Endodermal cell (in vitro differentiated cells): Measurements from ENCODE around the gene TMX1. TPM values are rescaled to one million over a fixed set of nuclear protein-coding genes. Genes with fewer than 3 reads are reported as not detected.
"Not testable (repeated sequence)": the region's sequence is repeated elsewhere in the genome, so short reads cannot be mapped to it uniquely, and the experiment has no call there.

Experiments used
- DNase-seq: peaks from one replicate; pipeline ENCODE4 v3.0.0-alpha.2; 2017
- H3K27ac ChIP-seq: 2 replicates; pipeline ENCODE4 v1.5.1; 2013; ENCODE audit warnings: mild to moderate bottlenecking, low read depth, low read length, moderate library complexity
- H3K27me3 ChIP-seq: 2 replicates; pipeline ENCODE4 v1.6.1; 2013; ENCODE audit warnings: mild to moderate bottlenecking, low read length, moderate library complexity; ENCODE audit not compliant: insufficient read depth, control insufficient read depth, poor library complexity, severe bottlenecking
- H3K36me3 ChIP-seq: 2 replicates; pipeline ENCODE4 v1.7.0; 2013; ENCODE audit warnings: mild to moderate bottlenecking, low read length, moderate library complexity; ENCODE audit not compliant: control insufficient read depth, insufficient read depth
- H3K4me1 ChIP-seq: one replicate; pipeline ENCODE4 v1.7.0; 2013; ENCODE audit warnings: low read length; ENCODE audit not compliant: control insufficient read depth, insufficient read depth
- H3K4me3 ChIP-seq: 2 replicates; pipeline ENCODE4 v1.5.1; 2013; ENCODE audit warnings: mild to moderate bottlenecking, low read length, moderate library complexity
- H3K9ac ChIP-seq: 2 replicates; pipeline ENCODE4 v1.6.1; 2013; ENCODE audit warnings: mild to moderate bottlenecking, low read length, moderate library complexity; ENCODE audit not compliant: poor library complexity, severe bottlenecking; ENCODE audit errors: extremely low read depth
- H3K9me3 ChIP-seq: 2 replicates; pipeline ENCODE4 v1.6.1; 2013; ENCODE audit warnings: mild to moderate bottlenecking, low read length, moderate library complexity; ENCODE audit not compliant: control insufficient read depth
- H3K27ac Mint-ChIP-seq: 2 replicates; pipeline ENCODE4 v1.8.0; 2020; ENCODE audit warnings: mixed read lengths
- H3K27me3 Mint-ChIP-seq: 2 replicates; pipeline ENCODE4 v1.8.0; 2021; ENCODE audit warnings: mild to moderate bottlenecking, mixed read lengths; ENCODE audit not compliant: insufficient read depth
- H3K36me3 Mint-ChIP-seq: 2 replicates; pipeline ENCODE4 v1.8.0; 2020; ENCODE audit warnings: low read depth, mixed read lengths
- H3K4me1 Mint-ChIP-seq: 2 replicates; pipeline ENCODE4 v1.8.0; 2020; ENCODE audit warnings: mixed read lengths
- H3K4me3 Mint-ChIP-seq: 2 replicates; pipeline ENCODE4 v1.8.0; 2020; ENCODE audit warnings: mild to moderate bottlenecking, moderate library complexity, mixed read lengths
- H3K9me3 Mint-ChIP-seq: 2 replicates; pipeline ENCODE4 v1.8.0; 2020; ENCODE audit warnings: mild to moderate bottlenecking, mixed read lengths
- WGBS, 2 experiments: methylation state at CpG; one replicate each; pipeline versions ENCODE4 v1.1.5 to v1.1.7; 2013; ENCODE audit warnings: missing lambda C conversion rate in 2 of 2, mixed read lengths in 1 of 2; ENCODE audit not compliant: insufficient coverage in 1 of 2, insufficient read length in 1 of 2; 5-methylcytosine and 5-hydroxymethylcytosine counted together
- total RNA-seq, 2 donors: library from RNA; stranded (reverse); fragmentation: NEBNext Ultra II Directional in 1 of 2; extraction: Animal tissue kit (Norgen Biotek cat#: 25700) in 1 of 2; gene quantifications; 2 replicates in 1 of 2; 3 replicates in 1 of 2; pipeline ENCODE4 v1.2.1, GENCODE V29; 2021
- TF ChIP-seq, protein P1 (sequence below): fragments of 200-600 bp; sonication (generic); conservative IDR thresholded peaks from 2 replicates; pipeline ENCODE4 v1.5.0; 2021; ENCODE audit warnings: antibody characterized with exemption, mild to moderate bottlenecking

TMX1 gene
- total RNA-seq, 2 donors from 2014 or later, result 28.8 to 36.1 TPM

DNA sequence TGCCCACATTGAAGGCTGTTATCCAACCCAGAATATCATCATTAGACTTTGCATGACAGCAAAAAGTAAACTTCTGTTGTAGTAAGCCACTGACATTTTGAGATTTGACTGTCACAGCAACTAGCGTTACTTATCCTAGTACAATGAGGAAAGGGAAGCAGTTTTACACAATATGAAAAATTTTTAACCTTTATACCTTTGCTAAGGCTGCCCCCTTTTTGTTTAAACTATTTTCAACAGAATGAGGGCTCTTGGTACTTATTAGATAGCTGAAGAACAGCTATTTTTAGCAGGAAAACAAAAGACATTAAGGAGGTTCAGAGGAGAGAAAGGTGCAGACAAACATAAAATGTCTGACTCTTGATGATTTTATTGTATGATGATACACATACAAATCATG lies 23.4 kb upstream of the TMX1 start:
- no peaks in the 10 kb centered on the region for H3K27me3 Mint-ChIP-seq
- H3K4me3 ChIP-seq, result no peak overlapping the region
- peaks cover 7% of the 10 kb centered on the region for H3K4me1 Mint-ChIP-seq
- no peaks in the 10 kb centered on the region for H3K27me3 ChIP-seq
- no peaks in the 10 kb centered on the region for H3K36me3 ChIP-seq
- H3K27ac Mint-ChIP-seq, result no peak overlapping the region
- H3K9me3 Mint-ChIP-seq, result peaks cover 7% of the 10 kb centered on the region
- H3K9ac ChIP-seq, result no peak overlapping the region
- H3K4me1 ChIP-seq, result no peaks in the 10 kb centered on the region
- TF ChIP-seq, protein P1, sequence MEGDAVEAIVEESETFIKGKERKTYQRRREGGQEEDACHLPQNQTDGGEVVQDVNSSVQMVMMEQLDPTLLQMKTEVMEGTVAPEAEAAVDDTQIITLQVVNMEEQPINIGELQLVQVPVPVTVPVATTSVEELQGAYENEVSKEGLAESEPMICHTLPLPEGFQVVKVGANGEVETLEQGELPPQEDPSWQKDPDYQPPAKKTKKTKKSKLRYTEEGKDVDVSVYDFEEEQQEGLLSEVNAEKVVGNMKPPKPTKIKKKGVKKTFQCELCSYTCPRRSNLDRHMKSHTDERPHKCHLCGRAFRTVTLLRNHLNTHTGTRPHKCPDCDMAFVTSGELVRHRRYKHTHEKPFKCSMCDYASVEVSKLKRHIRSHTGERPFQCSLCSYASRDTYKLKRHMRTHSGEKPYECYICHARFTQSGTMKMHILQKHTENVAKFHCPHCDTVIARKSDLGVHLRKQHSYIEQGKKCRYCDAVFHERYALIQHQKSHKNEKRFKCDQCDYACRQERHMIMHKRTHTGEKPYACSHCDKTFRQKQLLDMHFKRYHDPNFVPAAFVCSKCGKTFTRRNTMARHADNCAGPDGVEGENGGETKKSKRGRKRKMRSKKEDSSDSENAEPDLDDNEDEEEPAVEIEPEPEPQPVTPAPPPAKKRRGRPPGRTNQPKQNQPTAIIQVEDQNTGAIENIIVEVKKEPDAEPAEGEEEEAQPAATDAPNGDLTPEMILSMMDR, result no peak
- H3K4me3 Mint-ChIP-seq, result no peak overlapping the region
- no peaks in the 10 kb centered on the region for H3K9me3 ChIP-seq
- no peak for DNase-seq
- no peak overlapping the region for H3K27ac ChIP-seq
- WGBS, 2 experiments, result 88 to 100% methylated on average over 1 of the region's 1 CpG
- no peaks in the 10 kb centered on the region for H3K36me3 Mint-ChIP-seq

DNA sequence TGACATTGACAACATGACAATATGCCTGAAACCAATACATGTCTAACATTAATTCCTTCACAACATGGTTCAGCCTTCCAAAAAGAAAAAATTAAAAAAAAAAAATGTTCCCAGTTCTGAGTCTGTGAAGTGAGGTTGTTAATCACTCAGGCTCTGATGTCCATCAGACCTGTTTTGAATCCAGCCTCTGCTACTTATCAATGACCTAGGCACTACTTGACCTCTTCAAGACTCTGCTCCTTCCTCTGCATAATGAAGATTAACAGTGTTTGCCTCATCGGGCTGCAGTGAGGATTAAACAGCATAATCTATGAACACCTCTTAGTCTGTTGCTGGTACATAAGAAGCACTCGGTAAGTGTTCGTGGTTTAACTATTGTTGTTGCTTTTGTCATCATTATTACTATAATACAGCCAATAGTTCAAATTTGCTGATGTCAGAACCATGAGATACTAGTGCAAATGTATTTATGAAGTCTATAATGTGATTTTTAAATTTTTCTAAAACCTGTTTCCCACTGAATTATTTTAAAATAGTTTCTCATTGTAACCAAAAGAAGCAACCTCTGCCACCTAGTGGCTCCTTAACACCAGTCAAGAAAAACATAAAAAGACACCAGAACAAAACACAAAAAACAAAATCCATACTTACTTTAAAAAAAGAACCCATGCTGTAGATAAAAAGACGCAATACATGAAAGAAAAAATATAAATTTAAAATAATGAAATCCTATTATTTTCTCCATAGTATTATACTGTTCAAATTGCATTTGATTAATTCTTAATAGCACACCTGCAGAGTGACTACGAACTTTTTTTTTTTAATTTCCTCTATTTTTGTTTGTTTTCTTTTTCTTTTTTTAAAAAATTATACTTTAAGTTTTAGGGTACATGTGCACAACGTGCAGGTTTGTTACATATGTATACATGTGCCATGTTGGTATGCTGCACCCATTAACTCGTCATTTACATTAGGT lies 20.3 kb upstream of the TMX1 start:
- Histone ChIP-seq H3K4me1 (no peaks in the 10 kb centered on the region), H3K36me3 (no peaks in the 10 kb centered on the region), H3K9ac (no peak overlapping the region), H3K27me3 (no peaks in the 10 kb centered on the region), H3K27ac (no peak overlapping the region), H3K9me3 (peaks cover 5% of the 10 kb centered on the region), H3K4me3 (no peak overlapping the region)
- TF ChIP-seq, protein P1, result peak; percentile 84
- H3K27me3 Mint-ChIP-seq, result no peaks in the 10 kb centered on the region
- H3K4me3 Mint-ChIP-seq, result no peak overlapping the region
- no peak for DNase-seq
- WGBS, 2 experiments, result 48 to 59% methylated on average over 1 to 2 of the region's 7 CpGs
- peaks cover 29% of the 10 kb centered on the region for H3K9me3 Mint-ChIP-seq
- no peaks in the 10 kb centered on the region for H3K36me3 Mint-ChIP-seq
- no peak overlapping the region for H3K27ac Mint-ChIP-seq
- H3K4me1 Mint-ChIP-seq, result peaks cover 7% of the 10 kb centered on the region

DNA sequence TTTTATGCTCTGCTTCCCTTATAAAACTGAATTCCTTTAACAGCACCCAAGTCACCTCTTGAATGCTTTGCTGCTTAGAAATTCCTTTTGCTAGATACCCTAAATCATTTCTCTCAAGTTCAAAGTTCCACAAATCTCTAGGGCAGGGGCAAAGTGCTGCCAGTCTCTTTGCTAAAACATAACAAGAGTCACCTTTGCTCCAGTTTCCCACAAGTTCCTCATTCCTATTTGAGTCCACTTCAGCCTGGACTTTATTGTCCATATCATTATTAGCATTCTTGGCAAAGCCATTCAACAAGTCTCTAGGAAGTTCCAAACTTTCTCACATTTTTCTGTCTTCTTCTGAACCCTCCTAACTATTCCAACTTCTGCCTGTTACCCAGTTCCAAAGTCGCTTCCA lies 16.6 kb upstream of the TMX1 start:
- not testable (repeated sequence) for DNase-seq, H3K4me3 ChIP-seq, H3K27me3 ChIP-seq, H3K27ac Mint-ChIP-seq, H3K9me3 ChIP-seq, H3K4me3 Mint-ChIP-seq, H3K27me3 Mint-ChIP-seq, H3K36me3 ChIP-seq, H3K36me3 Mint-ChIP-seq, H3K9ac ChIP-seq, H3K4me1 Mint-ChIP-seq, H3K4me1 ChIP-seq, H3K27ac ChIP-seq
- WGBS, 2 experiments, result 90 to 100% methylated on average over 1 of the region's 1 CpG
- peaks cover 27% of the 10 kb centered on the region for H3K9me3 Mint-ChIP-seq
